Stimulated activated CD8-positive, alpha-beta memory T cell treated with anti-CD3 and anti-CD28 coated beads, Interleukin-2, amount 100 ng/mL, for 1 hour (primary cell): ENCODE results near the gene GLYAT.

ENCODE experiments used
- DNase-seq, 2 donors: peaks; one replicate each; pipeline ENCODE4 v3.0.0-alpha.2; 2020; ENCODE audit warnings: low read depth in 2 of 2

GLYAT gene

GRCh38 chr11:58731819-58732218 is at the start of gene GLYAT:
TSS of gene GLYAT (minus strand) at chr11:58731943. CDS start at chr11:58724496, 7,447 bp downstream.
- no peak for DNase-seq

GRCh38 chr11:58781345-58781744 is 49.6 kb upstream of the GLYAT start:
- no peak for DNase-seq

- no peak for DNase-seq
Observed at GRCh38 chr11:58780578-58780977, 48.8 kb upstream of the GLYAT start.

- no peak for DNase-seq
Observed at GRCh38 chr11:58776891-58777710, 45.4 kb upstream of the GLYAT start.

GRCh38 chr11:58775066-58775708 is 43.4 kb upstream of the GLYAT start:
- no peak for DNase-seq

- DNase-seq = no peak
Observed at GRCh38 chr11:58774164-58774593, 42.4 kb upstream of the GLYAT start.

- DNase-seq = no peak
Observed at GRCh38 chr11:58773337-58773736, 41.6 kb upstream of the GLYAT start.

GRCh38 chr11:58772329-58773285 is 40.9 kb upstream of the GLYAT start:
- no peak for DNase-seq

- no peak for DNase-seq
Observed at GRCh38 chr11:58771458-58771855, 39.7 kb upstream of the GLYAT start.

- no peak for DNase-seq
Observed at GRCh38 chr11:58770627-58771457, 39.1 kb upstream of the GLYAT start.

GRCh38 chr11:58770166-58770565 is 38.4 kb upstream of the GLYAT start:
- no peak for DNase-seq

GRCh38 chr11:58769308-58769707 is 37.6 kb upstream of the GLYAT start:
- DNase-seq = no peak

GRCh38 chr11:58768137-58768536 is 36.4 kb upstream of the GLYAT start:
- no peak for DNase-seq

GRCh38 chr11:58765078-58765477 is 33.3 kb upstream of the GLYAT start:
- DNase-seq = no peak

GRCh38 chr11:58763120-58763490 is 31.4 kb upstream of the GLYAT start:
- no peak for DNase-seq

GRCh38 chr11:58762284-58763119 is 30.8 kb upstream of the GLYAT start:
- DNase-seq = no peak

GRCh38 chr11:58757439-58757838 is 25.7 kb upstream of the GLYAT start:
- no peak for DNase-seq

- DNase-seq = no peak
Observed at GRCh38 chr11:58745705-58746364, 14.1 kb upstream of the GLYAT start.

- DNase-seq = no peak
Observed at GRCh38 chr11:58744988-58745704, 13.4 kb upstream of the GLYAT start.
